Measurements from ENCODE around the gene DOCK1. TPM values are rescaled to one million over a fixed set of nuclear protein-coding genes. Genes with fewer than 3 reads are reported as not detected.

The DOCK1 gene
- total RNA-seq, 2 donors from 2014 or later: 72.4 to 89.3 TPM

DNA sequence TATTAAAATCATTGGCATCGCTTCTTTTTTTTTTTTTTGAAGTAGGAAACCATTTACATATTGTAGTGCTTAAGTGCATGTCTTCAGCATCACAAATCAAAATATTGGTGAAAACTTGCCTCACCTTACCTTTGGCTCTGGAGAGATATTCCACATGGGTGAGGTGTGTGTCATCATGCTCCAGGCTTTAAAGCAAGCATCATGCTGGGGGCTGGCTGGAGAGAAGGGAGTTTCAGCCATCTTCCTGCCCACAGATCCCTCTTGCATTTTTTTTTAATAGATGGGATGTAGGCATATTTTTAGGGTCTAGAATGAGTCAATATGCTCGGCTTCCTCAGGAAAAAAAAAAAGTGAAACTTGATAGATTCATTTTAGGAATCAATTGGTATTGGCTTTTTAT lies 293.5 kb downstream of the DOCK1 start:
- Histone ChIP-seq H3K4me1 (ENCODE audit: control insufficient read depth, insufficient read depth, low read length) (peaks cover 6% of the 10 kb centered on the region), H3K27me3 (ENCODE audit: control insufficient read depth, insufficient read depth, low read length, poor library complexity, severe bottlenecking) (peaks cover 26% of the 10 kb centered on the region), H3K4me3 (ENCODE audit: low read length) (no peak overlapping the region), H3K9me3 (ENCODE audit: control insufficient read depth, low read length) (no peaks in the 10 kb centered on the region), H3K9ac (ENCODE audit: extremely low read depth, low read length, poor library complexity, severe bottlenecking) (no peak overlapping the region), H3K36me3 (ENCODE audit: control insufficient read depth, insufficient read depth, low read length) (no peaks in the 10 kb centered on the region), H3K27ac (ENCODE audit: low read depth, low read length) (no peak overlapping the region)
- Mint-ChIP-seq H3K36me3 (ENCODE audit: low read depth) (peaks cover 5% of the 10 kb centered on the region), H3K4me1 (peaks cover 8% of the 10 kb centered on the region), H3K27me3 (ENCODE audit: insufficient read depth) (peaks cover 27% of the 10 kb centered on the region), H3K27ac (no peak overlapping the region), H3K4me3 (no peak overlapping the region), H3K9me3 (no peaks in the 10 kb centered on the region)
- no peak for TF ChIP-seq CTCF (conservative IDR thresholded peaks at IDR 0.05)
- no peak for DNase-seq
- WGBS, 2 experiments (ENCODE audit: insufficient coverage in 1 of 2, insufficient read length in 1 of 2): 92 to 95% methylated on average over 2 of the region's 2 CpGs

DNA sequence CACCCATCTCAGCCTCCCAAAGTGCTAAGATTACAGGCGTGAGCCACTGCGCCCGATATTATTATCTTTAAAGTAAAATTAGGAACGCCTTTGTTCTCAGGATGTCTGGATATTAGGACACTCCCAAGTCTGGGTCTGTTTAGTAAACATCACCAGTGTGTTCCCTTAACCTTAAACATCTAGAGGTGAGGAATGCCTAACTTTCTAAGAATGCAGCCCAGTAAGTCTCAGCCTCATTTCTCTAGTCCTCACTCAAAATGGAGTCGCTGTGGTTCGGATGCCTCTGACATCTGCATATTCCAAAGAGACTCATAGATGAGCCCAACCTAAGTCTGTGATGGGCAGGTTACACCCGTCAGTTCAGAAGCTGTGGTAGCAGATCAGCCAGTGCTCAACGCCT lies 295.4 kb downstream of the DOCK1 start:
- Mint-ChIP-seq H3K27me3 (ENCODE audit: insufficient read depth) (peaks cover 9% of the 10 kb centered on the region), H3K36me3 (ENCODE audit: low read depth) (peaks cover 17% of the 10 kb centered on the region), H3K9me3 (no peaks in the 10 kb centered on the region), H3K27ac (no peak overlapping the region), H3K4me3 (no peak overlapping the region), H3K4me1 (peaks cover 4% of the 10 kb centered on the region)
- 90 to 93% methylated on average over 8 of the region's 8 CpGs for WGBS, 2 experiments (ENCODE audit: insufficient coverage in 1 of 2, insufficient read length in 1 of 2)
- Histone ChIP-seq H3K36me3 (ENCODE audit: control insufficient read depth, insufficient read depth, low read length) (no peaks in the 10 kb centered on the region), H3K27ac (ENCODE audit: low read depth, low read length) (no peak overlapping the region), H3K9me3 (ENCODE audit: control insufficient read depth, low read length) (no peaks in the 10 kb centered on the region), H3K9ac (ENCODE audit: extremely low read depth, low read length, poor library complexity, severe bottlenecking) (no peak overlapping the region), H3K4me1 (ENCODE audit: control insufficient read depth, insufficient read depth, low read length) (peaks cover 6% of the 10 kb centered on the region), H3K4me3 (ENCODE audit: low read length) (no peak overlapping the region), H3K27me3 (ENCODE audit: control insufficient read depth, insufficient read depth, low read length, poor library complexity, severe bottlenecking) (peaks cover 6% of the 10 kb centered on the region)
- DNase-seq: no peak
- no peak for TF ChIP-seq CTCF (conservative IDR thresholded peaks at IDR 0.05)

DNA sequence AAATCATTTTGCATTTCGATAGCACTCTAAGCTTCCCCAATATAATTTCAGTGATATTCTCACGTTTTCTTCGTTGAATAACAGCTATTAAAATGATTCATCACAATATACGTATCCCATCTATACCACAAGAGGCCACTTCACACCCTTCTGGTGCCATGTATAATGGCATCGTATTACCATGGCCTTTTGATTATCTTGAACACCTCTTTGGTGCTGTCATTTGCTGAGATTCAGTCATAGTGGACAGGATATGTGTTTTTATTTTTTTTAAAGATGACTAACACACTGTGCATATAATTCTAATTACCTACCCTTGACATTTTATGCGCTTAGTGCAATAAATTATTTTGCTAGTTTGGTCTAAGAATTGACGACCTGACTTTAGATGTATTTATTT lies 297.8 kb downstream of the DOCK1 start:
- Histone ChIP-seq H3K4me3 (ENCODE audit: low read length) (no peak overlapping the region), H3K27me3 (ENCODE audit: control insufficient read depth, insufficient read depth, low read length, poor library complexity, severe bottlenecking) (no peaks in the 10 kb centered on the region), H3K36me3 (ENCODE audit: control insufficient read depth, insufficient read depth, low read length) (no peaks in the 10 kb centered on the region), H3K9me3 (ENCODE audit: control insufficient read depth, low read length) (no peaks in the 10 kb centered on the region), H3K4me1 (ENCODE audit: control insufficient read depth, insufficient read depth, low read length) (no peaks in the 10 kb centered on the region), H3K27ac (ENCODE audit: low read depth, low read length) (no peak overlapping the region), H3K9ac (ENCODE audit: extremely low read depth, low read length, poor library complexity, severe bottlenecking) (no peak overlapping the region)
- H3K4me3 Mint-ChIP-seq: no peak overlapping the region
- H3K27ac Mint-ChIP-seq: no peak overlapping the region
- peaks cover 2% of the 10 kb centered on the region for H3K27me3 Mint-ChIP-seq (ENCODE audit: insufficient read depth)
- H3K9me3 Mint-ChIP-seq: no peaks in the 10 kb centered on the region
- peaks cover 17% of the 10 kb centered on the region for H3K36me3 Mint-ChIP-seq (ENCODE audit: low read depth)
- TF ChIP-seq CTCF (conservative IDR thresholded peaks at IDR 0.05): no peak
- peaks cover 5% of the 10 kb centered on the region for H3K4me1 Mint-ChIP-seq
- 94 to 96% methylated on average over 4 to 7 of the region's 7 CpGs for WGBS, 2 experiments (ENCODE audit: insufficient coverage in 1 of 2, insufficient read length in 1 of 2)
- no peak for DNase-seq

Data from endodermal cell (in vitro differentiated cells).